ENCODE results near the gene MAP3K21. TPM values are rescaled to one million over a fixed set of nuclear protein-coding genes. Genes with fewer than 3 reads are reported as not detected.

MAP3K21 gene
- total RNA-seq: 0.96 TPM
- long read RNA-seq: 0 reads

GRCh38 chr1:233327651-233328141 is at the start of gene MAP3K21:
Gene MAP3K21, plus strand, starts transcription at chr1:233327724. Its CDS starts 305 bp downstream, at chr1:233328029.
- DNase-seq (ENCODE audit: low spot score): no peak

- no peak for DNase-seq (ENCODE audit: low spot score)
These were observed 48.9 kb upstream of the MAP3K21 start for GRCh38 chr1:233278631-233279030.

GRCh38 chr1:233279971-233280370 is 47.6 kb upstream of the MAP3K21 start:
- DNase-seq (ENCODE audit: low spot score): no peak

- no peak for DNase-seq (ENCODE audit: low spot score)
These were observed 45.6 kb upstream of the MAP3K21 start for GRCh38 chr1:233281711-233282581.

- no peak for DNase-seq (ENCODE audit: low spot score)
These were observed 45.0 kb upstream of the MAP3K21 start for GRCh38 chr1:233282582-233282886.

GRCh38 chr1:233289676-233290075 is 37.8 kb upstream of the MAP3K21 start:
- no peak for DNase-seq (ENCODE audit: low spot score)

- no peak for DNase-seq (ENCODE audit: low spot score)
These were observed 37.0 kb upstream of the MAP3K21 start for GRCh38 chr1:233290396-233291034.

GRCh38 chr1:233293556-233294446 is 33.7 kb upstream of the MAP3K21 start:
- no peak for DNase-seq (ENCODE audit: low spot score)

GRCh38 chr1:233294913-233295236 is 32.6 kb upstream of the MAP3K21 start:
- no peak for DNase-seq (ENCODE audit: low spot score)

- DNase-seq (ENCODE audit: low spot score): no peak
These were observed 32.1 kb upstream of the MAP3K21 start, which contains the start of gene PCNX2 for GRCh38 chr1:233295237-233295974. Gene PCNX2, minus strand, starts transcription at chr1:233295725. Its CDS starts 247 bp downstream, at chr1:233295478.

- no peak for DNase-seq (ENCODE audit: low spot score)
These were observed 31.6 kb upstream of the MAP3K21 start for GRCh38 chr1:233295975-233296322.

- DNase-seq (ENCODE audit: low spot score): no peak
These were observed 28.1 kb upstream of the MAP3K21 start for GRCh38 chr1:233299450-233299849.

- no peak for DNase-seq (ENCODE audit: low spot score)
These were observed 27.2 kb upstream of the MAP3K21 start for GRCh38 chr1:233300326-233300725.

- DNase-seq (ENCODE audit: low spot score): no peak
These were observed 22.9 kb upstream of the MAP3K21 start for GRCh38 chr1:233304489-233305102.

GRCh38 chr1:233313434-233314155 is 13.9 kb upstream of the MAP3K21 start:
- DNase-seq (ENCODE audit: low spot score): no peak

GRCh38 chr1:233315718-233316301 is 11.7 kb upstream of the MAP3K21 start:
- DNase-seq (ENCODE audit: low spot score): no peak

- DNase-seq (ENCODE audit: low spot score): no peak
These were observed 11.1 kb upstream of the MAP3K21 start for GRCh38 chr1:233316473-233316872.

- no peak for DNase-seq (ENCODE audit: low spot score)
These were observed 8.3 kb upstream of the MAP3K21 start for GRCh38 chr1:233319272-233319671.

- no peak for DNase-seq (ENCODE audit: low spot score)
These were observed 7.5 kb upstream of the MAP3K21 start for GRCh38 chr1:233320023-233320422.
